ENCODE measurements around the gene DLGAP1.

GRCh38 chr18:3615374-3615985, 839.6 kb downstream of the DLGAP1 start:
- TF ChIP-seq ZC3H10 (CRISPR knock-in tag; IDR thresholded peaks at IDR 0.05) (no peak), CSDC2 (CRISPR knock-in tag; IDR thresholded peaks at IDR 0.05) (no peak), ZNF565 (CRISPR knock-in tag; conservative IDR thresholded peaks at IDR 0.05; ENCODE audit: low read depth) (no peak), CREB5 (CRISPR knock-in tag; IDR thresholded peaks at IDR 0.05; ENCODE audit: low read depth) (no peak), PATZ1 (CRISPR knock-in tag; IDR thresholded peaks at IDR 0.05; ENCODE audit: borderline replicate concordance) (no peak), GLIS3 (CRISPR knock-in tag; IDR thresholded peaks at IDR 0.05) (no peak), ZFP30 (CRISPR knock-in tag; IDR thresholded peaks at IDR 0.05) (no peak), ZNF70 (CRISPR knock-in tag; IDR thresholded peaks at IDR 0.05) (no peak), TSHZ2 (CRISPR knock-in tag; IDR thresholded peaks at IDR 0.05) (no peak), ZNF8 (CRISPR knock-in tag; IDR thresholded peaks at IDR 0.05) (no peak), RARB (CRISPR knock-in tag; IDR thresholded peaks at IDR 0.05) (no peak)

Data from SK-N-SH treated with all-trans-retinoic acid at 6 μM for 48 hours (cell line).